Hepatic stellate cell (primary cell): ENCODE measurements around the gene TRPM5.

Experiments used
- DNase-seq: peaks from one replicate; pipeline ENCODE4 v3.0.0; 2011; ENCODE audit warnings: low spot score

The TRPM5 gene

GRCh38 chr11:2470495-2470894 lies 26.2 kb upstream of the TRPM5 start:
- DNase-seq = peak; percentile 2

- DNase-seq = peak; percentile 5
Measured at GRCh38 chr11:2468363-2469235, 24.3 kb upstream of the TRPM5 start.

GRCh38 chr11:2467695-2468055 lies 23.4 kb upstream of the TRPM5 start:
- peak; percentile 4 for DNase-seq

DNA sequence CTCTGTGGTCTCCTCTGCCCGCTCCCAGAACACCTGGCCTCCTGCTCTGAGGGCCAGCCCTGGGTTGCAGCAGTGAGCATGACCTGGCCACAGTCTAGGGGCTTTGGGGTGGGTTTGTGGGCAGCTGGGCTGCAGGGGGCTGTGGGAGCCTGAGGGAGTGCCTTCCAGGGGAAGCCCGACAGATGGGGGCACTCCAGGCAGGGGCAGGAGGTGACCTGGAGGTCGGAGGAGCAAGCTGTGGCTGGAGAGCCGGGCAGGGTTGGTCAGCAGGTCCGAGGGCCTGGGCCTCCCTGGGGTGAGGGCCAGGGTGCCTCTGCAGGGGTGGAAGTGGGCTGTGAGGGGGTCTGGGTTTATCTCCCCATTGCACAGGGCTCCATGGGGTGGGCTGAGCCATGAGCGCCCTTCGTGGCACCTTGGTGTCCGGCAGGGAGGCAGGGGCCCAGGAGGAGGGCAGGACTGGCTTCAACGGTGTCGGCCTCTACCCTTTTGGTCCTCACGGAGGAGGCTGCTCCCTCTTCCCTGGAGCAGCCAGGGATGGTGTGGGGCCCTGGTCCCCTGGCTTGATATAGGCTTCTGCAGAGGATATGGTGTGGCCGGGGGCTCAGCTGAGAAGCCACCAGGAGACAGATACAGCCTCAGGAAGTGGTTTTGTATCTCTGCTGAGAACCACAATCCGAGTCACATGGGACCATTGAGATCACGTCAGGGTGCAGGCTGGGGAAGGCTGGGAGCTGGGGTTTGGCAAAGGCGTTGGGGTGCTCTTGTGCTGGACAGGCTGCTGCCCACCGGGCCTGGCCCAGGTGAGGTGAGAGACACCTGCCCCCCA lies 22.8 kb upstream of the TRPM5 start:
- DNase-seq = peak; percentile 13

DNA sequence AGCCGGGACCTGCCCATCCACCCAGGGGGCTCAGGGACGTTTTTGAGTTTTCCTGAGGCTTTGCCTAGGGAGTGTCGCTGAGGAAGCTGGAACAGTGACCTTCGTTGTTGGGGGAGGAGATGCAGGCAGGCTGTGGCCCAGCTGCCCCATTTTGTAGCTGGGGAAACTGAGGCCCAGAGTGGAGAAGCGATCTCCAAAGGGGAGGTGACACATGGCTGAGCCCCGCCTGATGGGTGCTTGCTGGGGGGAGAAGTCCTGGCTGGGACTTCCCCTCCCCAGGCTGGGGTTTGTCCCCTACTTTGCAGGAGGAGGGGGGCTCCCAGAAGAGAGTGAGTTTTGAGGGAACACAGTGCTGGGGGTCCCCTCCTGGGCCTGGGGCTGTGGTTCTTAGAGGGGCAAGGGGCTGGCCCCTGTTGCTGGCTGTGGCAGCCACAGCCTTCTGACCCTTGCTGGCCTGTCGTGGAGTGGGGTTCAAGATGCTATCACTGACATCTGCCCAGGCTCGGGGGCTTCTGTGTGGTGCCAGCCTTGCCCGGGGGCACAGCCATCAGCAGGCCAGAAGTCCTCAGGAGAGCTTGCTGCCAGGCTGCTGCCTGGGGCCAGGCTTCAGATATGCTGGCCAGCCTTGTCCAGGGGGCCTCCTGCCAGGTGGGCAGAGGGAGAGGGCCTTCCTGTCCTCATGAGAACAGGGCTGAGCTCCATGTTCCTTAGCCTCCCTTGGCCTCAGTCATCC lies 21.9 kb upstream of the TRPM5 start:
- DNase-seq = no peak

DNA sequence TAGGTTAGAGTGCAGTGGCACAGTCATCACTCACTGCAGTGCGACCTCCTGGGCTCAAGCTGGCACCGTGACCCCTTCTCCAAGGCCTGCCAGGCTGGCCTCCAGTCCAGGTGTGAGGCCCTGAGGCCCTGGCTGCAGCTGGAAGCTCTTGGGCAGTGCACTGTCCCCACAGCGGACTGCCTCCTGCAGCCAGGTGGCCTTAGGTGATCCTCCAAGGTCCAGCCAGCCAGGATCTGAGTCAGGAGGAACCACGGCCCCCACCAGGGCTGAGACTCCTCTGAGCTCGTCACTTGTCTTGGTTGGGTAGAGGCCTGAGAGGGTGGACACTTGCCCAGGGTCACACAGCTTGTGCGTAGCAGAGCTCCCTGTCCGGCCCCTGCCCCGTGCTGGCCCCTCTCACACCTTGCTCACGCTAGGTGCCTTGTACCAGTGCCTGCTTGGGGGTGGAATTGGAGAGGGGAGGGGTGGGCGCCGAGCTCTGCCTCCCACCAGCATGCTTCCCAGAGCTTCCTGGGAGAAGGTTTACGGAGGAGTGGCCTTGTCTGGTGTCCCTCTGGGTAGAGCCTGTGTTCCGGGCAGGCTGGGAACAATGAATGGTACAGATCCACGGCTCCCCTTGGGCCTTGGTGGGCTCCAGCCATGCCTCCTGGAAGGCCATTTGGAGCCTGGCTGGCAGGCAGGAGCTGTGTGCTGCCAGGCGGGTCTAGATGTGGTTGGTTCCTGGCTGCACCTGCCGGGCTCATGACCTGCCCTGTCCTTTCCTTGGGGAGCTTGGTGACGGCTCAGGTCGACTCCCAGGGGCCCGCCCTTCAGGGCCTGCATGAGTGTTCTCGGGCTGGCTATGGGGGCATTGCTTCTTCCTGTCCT lies 21.1 kb upstream of the TRPM5 start:
- DNase-seq = no peak

GRCh38 chr11:2464451-2465165 lies 20.3 kb upstream of the TRPM5 start:
- no peak for DNase-seq

DNA sequence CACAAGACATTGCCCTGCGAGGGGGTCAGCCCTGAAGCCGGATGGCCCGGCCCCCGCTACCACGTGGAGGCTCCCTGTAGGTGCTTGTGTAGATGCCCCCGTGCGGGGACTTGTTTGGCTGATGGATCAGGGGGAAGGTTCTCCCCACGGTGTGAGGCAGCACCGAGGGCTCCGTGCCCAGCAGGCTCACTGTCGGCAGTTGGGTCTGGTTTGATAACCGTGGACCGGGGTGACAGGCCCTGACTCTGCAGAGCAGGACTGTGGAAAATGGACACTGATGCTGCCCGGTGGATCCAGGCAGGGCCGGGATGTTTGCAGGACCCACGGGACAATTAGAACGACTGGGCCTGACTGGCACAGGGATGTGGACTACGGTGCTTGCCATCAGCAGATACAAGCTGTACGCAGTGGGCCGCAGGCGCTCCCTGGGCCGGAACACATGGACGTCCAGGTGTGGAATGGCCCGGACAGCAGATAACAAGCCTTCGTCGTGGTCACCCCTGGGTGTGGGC lies 19.5 kb upstream of the TRPM5 start:
- DNase-seq = no peak

GRCh38 chr11:2462986-2463765 lies 18.9 kb upstream of the TRPM5 start:
- DNase-seq = no peak

DNA sequence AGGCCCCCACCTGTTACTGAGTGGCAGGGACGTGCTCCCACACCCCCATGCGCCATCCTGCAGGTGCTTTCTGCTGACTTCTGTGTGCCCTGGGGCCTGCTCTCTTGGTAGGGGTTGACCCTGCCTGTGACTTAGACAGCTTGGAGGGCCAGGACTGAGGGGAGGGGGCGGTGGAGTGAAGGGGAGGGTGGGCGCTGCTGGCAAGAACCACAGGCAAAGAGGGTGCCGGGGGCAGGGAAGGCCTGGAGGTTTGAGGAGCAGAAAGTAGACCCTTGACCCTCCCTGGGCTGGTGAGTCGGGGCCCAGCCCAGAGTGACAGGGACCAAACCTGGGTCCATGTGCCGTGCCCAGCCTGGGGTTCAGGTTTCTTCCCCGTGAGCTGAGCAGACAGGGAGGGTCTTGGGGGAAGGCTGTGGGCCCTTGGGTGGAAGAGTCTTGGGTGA lies 18.2 kb upstream of the TRPM5 start:
- DNase-seq = no peak

DNA sequence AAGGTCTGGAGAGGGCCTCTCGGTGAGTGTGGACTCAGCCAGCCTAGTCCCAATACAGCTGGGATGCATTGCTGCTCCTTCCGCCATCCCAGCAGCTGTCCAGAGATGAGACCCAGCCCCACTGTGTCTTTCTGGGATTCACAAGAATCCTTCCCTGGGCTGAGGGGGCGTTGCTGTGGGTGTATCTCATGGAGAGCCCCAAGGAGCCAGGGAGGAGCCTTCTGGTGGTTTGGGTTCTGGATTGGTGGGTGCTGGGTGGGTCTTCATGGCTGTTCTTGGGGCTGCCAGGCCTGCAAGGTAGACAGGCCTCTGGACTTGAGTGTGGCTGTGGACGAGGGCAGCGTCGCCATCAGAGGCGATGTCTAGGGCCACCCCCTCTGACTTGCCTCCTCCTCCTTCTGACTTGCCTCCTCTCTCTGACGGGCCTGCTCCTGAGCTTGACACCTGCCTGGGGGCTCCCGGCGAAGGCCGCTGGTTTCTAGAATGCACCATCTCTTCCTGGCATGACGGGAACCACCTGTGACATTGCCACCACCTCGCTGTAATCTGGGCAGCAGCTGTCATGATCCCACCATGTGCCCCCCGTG lies 17.7 kb upstream of the TRPM5 start:
- no peak for DNase-seq

DNA sequence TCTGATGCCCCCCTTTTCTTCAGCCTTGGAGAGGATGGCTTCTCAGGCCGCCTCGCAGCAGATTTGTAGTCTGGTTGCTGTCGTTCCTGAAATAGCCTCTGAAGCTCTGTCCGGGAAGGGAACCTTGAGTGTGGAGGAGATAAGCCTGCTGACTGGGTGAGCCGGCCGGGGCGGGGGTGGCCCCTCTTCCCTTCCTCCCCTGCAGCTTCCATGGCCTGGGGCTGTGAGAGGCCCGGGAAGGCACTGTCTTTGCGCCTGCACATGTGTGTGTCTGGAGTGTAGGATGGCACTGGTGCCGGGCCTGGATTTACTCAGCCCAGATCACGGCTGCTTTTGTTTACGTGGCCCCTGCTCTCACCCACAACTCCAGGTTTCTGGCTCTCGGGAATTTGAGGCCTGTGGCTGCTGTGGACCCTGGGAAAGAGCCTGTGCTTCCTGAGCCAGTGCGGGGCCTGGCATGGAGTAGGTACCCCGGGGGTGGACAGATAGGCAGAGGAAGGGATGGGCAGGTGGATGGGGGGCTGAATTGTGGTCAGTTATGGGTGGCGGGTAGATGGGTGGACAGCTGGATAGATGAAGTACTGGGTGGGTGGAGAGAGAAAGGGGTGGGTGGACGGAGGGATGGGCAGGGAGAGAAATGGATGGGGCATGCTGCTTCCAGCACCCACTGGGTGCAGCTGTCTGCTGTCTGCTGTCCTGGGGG lies 17.1 kb upstream of the TRPM5 start:
- no peak for DNase-seq

DNA sequence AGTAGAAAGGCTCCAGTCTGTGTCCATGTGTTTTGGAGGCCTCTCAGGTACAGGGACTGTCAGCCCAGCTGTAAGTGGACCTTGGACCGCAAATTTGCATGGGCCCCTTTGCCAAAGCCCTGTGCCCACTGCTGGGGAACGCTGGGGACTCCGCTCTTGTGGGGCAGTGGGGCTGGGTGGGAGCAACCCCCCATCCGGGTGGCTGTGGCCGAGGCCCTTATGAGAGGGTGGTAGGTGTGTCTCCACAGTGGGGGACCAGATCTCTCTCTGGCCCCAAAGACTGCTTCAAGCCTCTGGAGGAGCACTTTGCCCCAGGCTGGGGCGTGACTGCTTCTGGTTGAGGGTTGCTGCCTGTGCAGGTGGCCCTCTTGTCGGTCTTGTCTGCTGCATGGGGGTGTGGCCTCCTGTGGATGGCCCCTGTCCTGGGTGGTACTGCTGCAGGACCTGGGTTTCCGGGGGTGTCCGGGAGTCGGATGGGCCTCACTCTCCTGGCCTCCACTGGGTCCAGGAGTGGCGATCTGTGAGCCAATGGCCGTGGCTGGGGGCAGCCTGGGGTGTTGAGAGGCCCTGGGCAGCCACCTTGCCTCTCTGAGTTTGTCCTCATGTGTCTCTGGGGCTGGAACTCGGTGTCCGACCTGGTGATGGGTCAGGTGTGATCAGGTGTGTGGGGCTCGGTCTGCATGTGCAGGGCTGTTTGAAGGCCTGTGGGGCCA lies 16.4 kb upstream of the TRPM5 start:
- DNase-seq = no peak

- DNase-seq = no peak
Measured at GRCh38 chr11:2459796-2460531, 15.7 kb upstream of the TRPM5 start.

DNA sequence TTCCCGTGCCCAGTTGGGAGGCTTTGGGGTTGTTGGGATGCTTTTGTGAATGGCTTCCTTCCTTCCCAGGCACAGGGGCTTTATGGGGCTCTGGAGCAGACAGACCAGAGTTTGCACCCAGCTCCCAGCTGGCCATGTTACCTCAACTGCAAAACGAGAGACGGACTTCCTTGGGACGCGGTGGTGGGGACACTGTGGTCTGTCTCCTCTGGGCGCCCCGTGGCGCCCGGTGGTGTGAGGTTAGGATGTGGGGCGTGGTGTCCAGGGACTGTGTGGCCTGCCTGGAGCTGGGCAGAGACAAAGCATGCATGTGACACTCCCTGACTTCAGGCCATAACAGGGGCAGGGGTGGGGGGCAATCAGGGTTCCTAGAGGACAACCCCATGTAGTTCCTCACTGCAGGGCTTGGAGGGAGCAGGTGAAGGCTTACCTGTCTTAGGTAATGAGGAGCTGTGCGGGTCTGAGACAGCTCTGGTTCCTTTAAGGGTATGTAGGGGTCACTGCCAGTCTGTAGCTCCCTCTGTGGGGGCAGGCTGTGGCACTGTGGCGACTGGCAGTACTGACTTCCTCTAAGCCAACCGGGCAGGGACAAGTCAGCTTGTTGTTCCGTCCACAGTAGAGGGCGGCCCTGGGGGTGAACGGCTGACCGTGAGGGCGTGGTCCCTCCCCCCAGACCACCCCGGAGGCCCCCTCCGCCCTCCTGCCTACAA lies 14.9 kb upstream of the TRPM5 start:
- DNase-seq = no peak

DNA sequence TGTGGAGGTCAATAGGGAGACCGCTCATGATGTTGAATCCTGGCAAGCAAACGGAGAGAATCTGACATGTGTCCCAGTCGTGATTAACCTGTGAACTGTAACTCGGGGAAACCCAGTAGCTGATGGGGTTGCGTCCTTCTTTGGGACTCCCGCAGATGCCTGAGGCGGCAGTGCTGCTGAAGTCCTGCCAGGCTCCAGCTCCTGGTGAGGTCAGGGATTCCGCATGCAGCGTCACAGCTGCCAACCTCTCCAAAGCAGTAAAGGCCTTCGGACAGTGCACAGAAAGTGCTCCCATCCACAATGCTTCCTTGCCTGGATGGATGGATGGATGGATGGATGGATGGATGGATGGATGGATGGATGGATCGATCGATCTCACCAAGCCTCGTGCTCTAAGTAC lies 14.0 kb upstream of the TRPM5 start:
- no peak for DNase-seq

- DNase-seq = no peak
Measured at GRCh38 chr11:2453436-2453835, 9.1 kb upstream of the TRPM5 start.
